B cell (primary cell): ENCODE data around the gene NEURL2.

Experiments
- CTCF ChIP-seq: fragments of 200-600 bp; IDR thresholded peaks from one replicate; pipeline ENCODE4 v1.8.0; 2022; ENCODE audit warnings: antibody characterized with exemption, mild to moderate bottlenecking
- EZH2 ChIP-seq: IDR thresholded peaks from 2 replicates; pipeline ENCODE4 v1.6.1; 2012; ENCODE audit warnings: borderline replicate concordance, low read depth, mild to moderate bottlenecking, moderate library complexity, low read length; ENCODE audit not compliant: insufficient read depth, poor library complexity, severe bottlenecking

GRCh38 chr20:45925821-45926506 lies 35.0 kb upstream of the NEURL2 start:
- TF ChIP-seq CTCF (no peak), EZH2 (no peak)
